HEK293 (cell line): ENCODE results near the gene TPP1.

Experiments
- CTCF ChIA-PET: fragments of 350-600 bp; formaldehyde crosslinking; extraction: SDS; loops from one replicate; lab custom pipeline; 2021; ENCODE audit warnings: antibody characterized with exemption; lab: Yijun Ruan, JAX
- POLR2A ChIA-PET: fragments of 300-600 bp; formaldehyde crosslinking; extraction: SDS; loops from one replicate; lab custom pipeline; 2020; ENCODE audit warnings: antibody characterized with exemption, inconsistent platforms; lab: Yijun Ruan, JAX
- H3K27ac ChIP-seq: fragments of 200-500 bp; sonication (Bioruptor generic); 2 replicates; pipeline ENCODE4 v1.5.1; 2014; ENCODE audit warnings: low read depth, low read length, control low read depth, inconsistent platforms; ENCODE audit errors: extremely low read depth
- H3K36me3 ChIP-seq, 2 experiments: fragments of 200-500 bp in 1 of 2; sonication (Bioruptor generic) in 1 of 2; 1 replicate in 1 of 2; 2 replicates in 1 of 2; pipeline ENCODE4 v1.5.1; 2014 to 2017; ENCODE audit warnings: inconsistent platforms in 2 of 2, low read length in 2 of 2; ENCODE audit not compliant: control insufficient read depth in 2 of 2, insufficient read depth in 1 of 2
- H3K4me1 ChIP-seq: fragments of 200-500 bp; sonication (Bioruptor generic); 2 replicates; pipeline ENCODE4 v1.5.1; 2014; ENCODE audit warnings: mild to moderate bottlenecking, low read length, inconsistent platforms; ENCODE audit not compliant: control insufficient read depth, insufficient read depth
- H3K4me3 ChIP-seq: 2 replicates; pipeline ENCODE4 v1.5.1; 2011; ENCODE audit warnings: low read depth, mild to moderate bottlenecking, control low read depth, low read length, moderate library complexity
- H3K9me3 ChIP-seq: fragments of 200-500 bp; sonication (Bioruptor generic); 2 replicates; pipeline ENCODE4 v1.5.1; 2014; ENCODE audit warnings: low read depth, low read length, inconsistent platforms; ENCODE audit not compliant: control insufficient read depth, insufficient read depth
- ATF2 ChIP-seq: fragments of 450-650 bp; formaldehyde crosslinking; IDR thresholded peaks from 2 replicates; pipeline ENCODE4 v1.5.1; 2016; ENCODE audit warnings: missing biosample characterization, missing genetic modification characterization, low read depth
- FEZF1 ChIP-seq: fragments of 450-650 bp; formaldehyde crosslinking; IDR thresholded peaks from 2 replicates; pipeline ENCODE4 v1.5.1; 2016; ENCODE audit warnings: missing biosample characterization, missing genetic modification characterization
- SP3 ChIP-seq: fragments of 450-650 bp; formaldehyde crosslinking; IDR thresholded peaks from 2 replicates; pipeline ENCODE4 v1.5.1; 2016; ENCODE audit warnings: missing biosample characterization, missing genetic modification characterization
- ZNF112 ChIP-seq: fragments of 450-650 bp; formaldehyde crosslinking; IDR thresholded peaks from 2 replicates; pipeline ENCODE4 v1.5.0; 2017; ENCODE audit warnings: missing biosample characterization, missing genetic modification characterization
- ZNF148 ChIP-seq: fragments of 450-650 bp; formaldehyde crosslinking; IDR thresholded peaks from 2 replicates; pipeline ENCODE4 v1.5.0; 2017; ENCODE audit warnings: missing biosample characterization, missing genetic modification characterization, borderline replicate concordance
- ZNF157 ChIP-seq: fragments of 450-650 bp; formaldehyde crosslinking; IDR thresholded peaks from 2 replicates; pipeline ENCODE4 v1.5.1; 2016; ENCODE audit warnings: missing biosample characterization, missing genetic modification characterization
- ZNF292 ChIP-seq: fragments of 450-650 bp; formaldehyde crosslinking; IDR thresholded peaks from 2 replicates; pipeline ENCODE4 v1.5.1; 2016; ENCODE audit warnings: low read depth, missing biosample characterization, missing genetic modification characterization, borderline replicate concordance
- ZNF302 ChIP-seq: fragments of 450-650 bp; formaldehyde crosslinking; IDR thresholded peaks from 2 replicates; pipeline ENCODE4 v1.5.1; 2016; ENCODE audit warnings: missing biosample characterization, missing genetic modification characterization, low read depth
- ZNF548 ChIP-seq: fragments of 450-650 bp; formaldehyde crosslinking; IDR thresholded peaks from 2 replicates; pipeline ENCODE4 v1.5.1; 2016; ENCODE audit warnings: missing biosample characterization, missing genetic modification characterization
- ZNF561 ChIP-seq: fragments of 450-650 bp; IDR thresholded peaks from 2 replicates; pipeline ENCODE4 v1.5.1; 2018; ENCODE audit warnings: missing biosample characterization, missing genetic modification characterization, borderline replicate concordance
- ZNF664 ChIP-seq: fragments of 450-650 bp; formaldehyde crosslinking; IDR thresholded peaks from 2 replicates; pipeline ENCODE4 v1.5.1; 2016; ENCODE audit warnings: missing biosample characterization, missing genetic modification characterization
- ZNF792 ChIP-seq: fragments of 450-650 bp; formaldehyde crosslinking; IDR thresholded peaks from 2 replicates; pipeline ENCODE4 v1.5.1; 2016; ENCODE audit warnings: missing biosample characterization, missing genetic modification characterization
- ZSCAN5A ChIP-seq: fragments of 450-650 bp; formaldehyde crosslinking; IDR thresholded peaks from 2 replicates; pipeline ENCODE4 v1.5.1; 2016; ENCODE audit warnings: missing biosample characterization, missing genetic modification characterization
- TF ChIP-seq, protein P1 (sequence below): fragments of 450-650 bp; formaldehyde crosslinking; IDR thresholded peaks from 2 replicates; pipeline ENCODE4 v1.5.1; 2017; ENCODE audit warnings: missing biosample characterization, mild to moderate bottlenecking, missing genetic modification characterization, moderate library complexity
- TF ChIP-seq, protein P2 (sequence below): fragments of 450-650 bp; formaldehyde crosslinking; IDR thresholded peaks from 2 replicates; pipeline ENCODE4 v1.5.1; 2016; ENCODE audit warnings: missing biosample characterization, missing genetic modification characterization

TPP1 gene

DNA sequence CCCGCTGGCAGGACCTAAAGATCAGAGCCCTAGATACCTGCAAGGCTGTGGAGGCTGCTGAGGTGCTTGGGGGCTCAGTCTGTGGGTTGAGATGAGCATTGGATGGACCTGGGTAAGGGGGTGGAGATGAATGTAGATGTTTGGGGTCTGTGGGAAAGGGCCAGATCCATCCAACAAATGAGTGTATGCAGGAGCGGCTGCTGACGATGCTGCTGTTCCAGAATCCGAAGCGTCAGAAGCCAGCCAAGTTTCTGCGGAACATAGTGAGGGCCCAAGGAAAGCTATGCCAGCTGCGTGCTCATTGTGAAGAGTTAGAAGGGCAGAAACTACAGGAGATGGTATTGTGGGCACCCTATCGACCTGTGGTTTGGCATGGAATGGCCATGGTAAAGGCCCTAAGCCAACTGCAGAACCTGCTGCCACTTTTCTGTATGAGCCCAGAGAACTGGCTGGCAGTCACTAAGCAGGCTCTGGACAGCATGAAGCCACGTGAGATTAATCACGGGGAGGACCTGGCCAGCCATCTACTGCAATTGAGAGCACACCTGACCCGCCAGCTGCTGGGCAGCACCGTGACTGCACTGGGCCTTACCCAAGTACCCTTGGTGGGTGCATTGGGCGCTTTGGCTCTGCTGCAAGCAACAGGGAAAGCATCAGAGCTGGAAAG, 52.4 kb downstream of the TPP1 start (continued):
- TF ChIP-seq ZSCAN5A (tag by site-specific recombination): no peak
- TF ChIP-seq, all 188 proteins: peak for 0

- H3K4me3 ChIP-seq: no peak overlapping the region
- POLR2A ChIA-PET: interaction anchor here (0.6 kb wide), 1 partner anchor 46 kb away, joined by 5 read pairs; the partner anchor contains the start of gene TAF10
- H3K27ac ChIP-seq: no peak overlapping the region
- CTCF ChIA-PET: no interaction called here
- no peaks in the 10 kb centered on the region for H3K4me1 ChIP-seq
- H3K9me3 ChIP-seq: no peaks in the 10 kb centered on the region
- TF ChIP-seq FEZF1 (tag by site-specific recombination) (no peak), ZNF292 (tag by site-specific recombination) (no peak), ZNF664 (tag by site-specific recombination) (no peak), ZNF148 (tag by site-specific recombination) (no peak), SP3 (no peak), ZNF157 (tag by site-specific recombination) (no peak), ZNF561 (tag by site-specific recombination) (no peak), ZNF112 (tag by site-specific recombination) (no peak), ZNF302 (no peak), ZNF792 (tag by site-specific recombination) (no peak), ATF2 (tag by site-specific recombination) (no peak), ZNF548 (no peak)
- TF ChIP-seq, protein P1, sequence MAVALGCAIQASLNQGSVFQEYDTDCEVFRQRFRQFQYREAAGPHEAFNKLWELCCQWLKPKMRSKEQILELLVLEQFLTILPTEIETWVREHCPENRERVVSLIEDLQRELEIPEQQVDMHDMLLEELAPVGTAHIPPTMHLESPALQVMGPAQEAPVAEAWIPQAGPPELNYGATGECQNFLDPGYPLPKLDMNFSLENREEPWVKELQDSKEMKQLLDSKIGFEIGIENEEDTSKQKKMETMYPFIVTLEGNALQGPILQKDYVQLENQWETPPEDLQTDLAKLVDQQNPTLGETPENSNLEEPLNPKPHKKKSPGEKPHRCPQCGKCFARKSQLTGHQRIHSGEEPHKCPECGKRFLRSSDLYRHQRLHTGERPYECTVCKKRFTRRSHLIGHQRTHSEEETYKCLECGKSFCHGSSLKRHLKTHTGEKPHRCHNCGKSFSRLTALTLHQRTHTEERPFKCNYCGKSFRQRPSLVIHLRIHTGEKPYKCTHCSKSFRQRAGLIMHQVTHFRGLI (tag by site-specific recombination): no peak
- TF ChIP-seq, protein P2, sequence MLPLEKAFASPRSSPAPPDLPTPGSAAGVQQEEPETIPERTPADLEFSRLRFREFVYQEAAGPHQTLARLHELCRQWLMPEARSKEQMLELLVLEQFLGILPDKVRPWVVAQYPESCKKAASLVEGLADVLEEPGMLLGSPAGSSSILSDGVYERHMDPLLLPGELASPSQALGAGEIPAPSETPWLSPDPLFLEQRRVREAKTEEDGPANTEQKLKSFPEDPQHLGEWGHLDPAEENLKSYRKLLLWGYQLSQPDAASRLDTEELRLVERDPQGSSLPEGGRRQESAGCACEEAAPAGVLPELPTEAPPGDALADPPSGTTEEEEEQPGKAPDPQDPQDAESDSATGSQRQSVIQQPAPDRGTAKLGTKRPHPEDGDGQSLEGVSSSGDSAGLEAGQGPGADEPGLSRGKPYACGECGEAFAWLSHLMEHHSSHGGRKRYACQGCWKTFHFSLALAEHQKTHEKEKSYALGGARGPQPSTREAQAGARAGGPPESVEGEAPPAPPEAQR (tag by site-specific recombination): no peak
- H3K36me3 ChIP-seq: peaks cover 0 to 3% of the 10 kb centered on the region in 2 experiments; a peak in 1 of 3 replicates
Measured at GRCh38 chr11:6565988-6566703, 53.1 kb downstream of the TPP1 start.
